Colonic mucosa (tissue), 4 donors: Measurements from ENCODE around the gene SH3TC1. TPM values are rescaled to one million over a fixed set of nuclear protein-coding genes. Genes with fewer than 3 reads are reported as not detected.

Experiments used
- DNase-seq: peaks from one replicate; pipeline ENCODE4 v3.0.0-alpha.2; 2020
- H3K27ac ChIP-seq: fragments of 200-600 bp; one replicate; pipeline ENCODE4 v1.8.0; 2021
- H3K27me3 ChIP-seq: fragments of 200-600 bp; one replicate; pipeline ENCODE4 v1.8.0; 2021
- H3K36me3 ChIP-seq: fragments of 200-600 bp; one replicate; pipeline ENCODE4 v1.8.0; 2021
- H3K4me1 ChIP-seq: fragments of 200-600 bp; one replicate; pipeline ENCODE4 v1.8.0; 2021; ENCODE audit warnings: mild to moderate bottlenecking
- H3K4me3 ChIP-seq: fragments of 200-600 bp; one replicate; pipeline ENCODE4 v1.8.0; 2021
- H3K9ac ChIP-seq, 2 donors: one replicate each; pipeline ENCODE4 v1.7.0; 2013; ENCODE audit warnings: control low read depth in 2 of 2, low read depth in 2 of 2, low read length in 2 of 2
- H3K9me3 ChIP-seq: fragments of 200-600 bp; one replicate; pipeline ENCODE4 v1.8.0; 2021
- CTCF ChIP-seq: fragments of 200-600 bp; IDR thresholded peaks from one replicate; pipeline ENCODE4 v1.8.0; 2022; ENCODE audit warnings: antibody characterized with exemption, mild to moderate bottlenecking
- intact Hi-C: fragments of 100-400 bp; cut with DNase I; formaldehyde crosslinking; loops from one replicate; pipeline ENCODE4 v1.14.1; 2022
- total RNA-seq, 2 donors: library from RNA; stranded (reverse); fragmentation: NEBNext Ultra II Directional in 1 of 2; extraction: Animal tissue kit (Norgen Biotek cat#: 25700) in 1 of 2; gene quantifications; one replicate each; pipeline ENCODE4 v1.2.1, GENCODE V29; 2021
- donor health status: healthy.
- donor health status: DM: no; HTN: no; CAD: no.
- donor health status: DM: no; HTN: no; CAD: no.

SH3TC1 gene
- total RNA-seq, 2 donors from 2014 or later = 10.8 to 22.5 TPM

- no peaks in the 10 kb centered on the region for H3K36me3 ChIP-seq
- no peak for DNase-seq
- H3K27ac ChIP-seq = no peak overlapping the region
- intact Hi-C loops = no loop called here
- no peak overlapping the region for H3K4me3 ChIP-seq
- no peaks in the 10 kb centered on the region for H3K27me3 ChIP-seq
- no peaks in the 10 kb centered on the region for H3K9me3 ChIP-seq
- H3K9ac ChIP-seq = no peak overlapping the region
- TF ChIP-seq CTCF = no peak
- H3K4me1 ChIP-seq = peaks cover 8% of the 10 kb centered on the region
These were observed 3.3 kb downstream of the SH3TC1 start for GRCh38 chr4:8202108-8203051.

- no peaks in the 10 kb centered on the region for H3K36me3 ChIP-seq
- no peak overlapping the region for H3K27ac ChIP-seq
- H3K9me3 ChIP-seq = no peaks in the 10 kb centered on the region
- DNase-seq = no peak
- no peak overlapping the region for H3K9ac ChIP-seq
- no peak overlapping the region for H3K4me3 ChIP-seq
- intact Hi-C loops = no loop called here
- H3K4me1 ChIP-seq = peaks cover 8% of the 10 kb centered on the region
- no peaks in the 10 kb centered on the region for H3K27me3 ChIP-seq
- no peak for TF ChIP-seq CTCF
These were observed 3.9 kb downstream of the SH3TC1 start for GRCh38 chr4:8203052-8203401.

- intact Hi-C loops = no loop called here
- Histone ChIP-seq H3K4me1 (no peaks in the 10 kb centered on the region), H3K9me3 (no peaks in the 10 kb centered on the region), H3K27ac (no peak overlapping the region), H3K36me3 (no peaks in the 10 kb centered on the region), H3K9ac (no peak overlapping the region), H3K4me3 (no peak overlapping the region), H3K27me3 (no peaks in the 10 kb centered on the region)
- no peak for TF ChIP-seq CTCF
- DNase-seq = no peak
These were observed 4.7 kb downstream of the SH3TC1 start for GRCh38 chr4:8203817-8204216.

GRCh38 chr4:8204576-8205227 lies 5.6 kb downstream of the SH3TC1 start:
- H3K9me3 ChIP-seq = no peaks in the 10 kb centered on the region
- H3K27ac ChIP-seq = no peak overlapping the region
- H3K9ac ChIP-seq = no peak overlapping the region
- H3K4me1 ChIP-seq = no peaks in the 10 kb centered on the region
- no peak for TF ChIP-seq CTCF
- H3K36me3 ChIP-seq = no peaks in the 10 kb centered on the region
- no peak overlapping the region for H3K4me3 ChIP-seq
- DNase-seq = no peak
- intact Hi-C loops = no loop called here
- H3K27me3 ChIP-seq = no peaks in the 10 kb centered on the region

GRCh38 chr4:8205241-8205707 lies 6.2 kb downstream of the SH3TC1 start:
- H3K4me1 ChIP-seq = no peaks in the 10 kb centered on the region
- intact Hi-C loops = no loop called here

More at GRCh38 chr4:8205241-8205707, 6.2 kb downstream of the SH3TC1 start:
- H3K4me3 ChIP-seq = no peak overlapping the region
- no peaks in the 10 kb centered on the region for H3K27me3 ChIP-seq
- no peak for DNase-seq
- H3K36me3 ChIP-seq = no peaks in the 10 kb centered on the region
- H3K9ac ChIP-seq = no peak overlapping the region
- TF ChIP-seq CTCF = no peak
- H3K27ac ChIP-seq = no peak overlapping the region
- H3K9me3 ChIP-seq = no peaks in the 10 kb centered on the region
